Measurements from ENCODE around the gene PLEKHA4. TPM values are rescaled to one million over a fixed set of nuclear protein-coding genes. Genes with fewer than 3 reads are reported as not detected.

The PLEKHA4 gene
- total and polyA plus RNA-seq, 4 experiments from 2014 or later, result 2.3 to 7.5 (median 4.7) TPM

DNA sequence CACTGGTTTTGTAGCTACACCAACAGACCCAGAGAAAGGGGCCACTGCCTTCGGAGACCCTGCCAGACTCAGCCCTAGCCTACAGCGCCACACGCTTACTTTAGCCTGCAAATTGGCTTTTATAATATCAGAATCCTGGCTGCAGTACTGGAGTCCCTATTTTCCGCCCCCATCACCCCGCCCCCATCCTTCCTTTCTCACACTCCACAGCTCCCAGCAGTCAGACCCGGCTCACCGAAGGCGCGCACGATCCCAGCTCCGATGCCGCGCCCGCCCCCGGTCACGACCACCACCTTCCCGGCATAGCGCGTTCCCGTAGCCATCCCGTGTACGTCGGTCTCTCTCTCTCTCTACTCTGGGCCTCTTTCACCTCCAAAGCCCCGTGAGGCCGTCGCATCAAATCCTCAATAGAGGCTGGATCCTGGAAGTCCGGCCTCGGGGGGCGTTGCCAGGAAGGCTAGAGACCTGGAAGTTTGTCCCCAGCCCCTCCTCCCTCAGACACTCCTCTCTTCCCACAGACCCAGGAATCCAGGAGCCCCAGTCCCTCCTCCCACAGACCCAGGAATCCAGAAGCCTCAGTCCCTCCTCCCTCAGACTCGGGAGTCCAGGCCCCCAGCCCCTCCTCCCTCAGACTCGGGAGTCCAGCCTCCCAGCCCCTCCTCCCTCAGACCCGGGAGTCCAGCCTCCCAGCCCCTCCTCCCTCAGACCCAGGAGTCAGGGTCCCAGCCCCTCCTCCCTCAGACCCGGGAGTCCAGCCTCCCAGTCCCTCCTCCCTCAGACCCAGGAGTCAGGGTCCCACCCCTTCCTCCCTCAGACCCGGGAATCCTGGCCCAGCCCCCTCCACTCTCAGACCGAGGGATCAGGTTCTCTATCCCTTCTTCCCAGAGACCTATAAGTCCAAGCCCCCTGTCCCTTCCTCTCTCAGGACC is 32.1 kb downstream of the PLEKHA4 start, which contains the start of gene HSD17B14:
TSS of gene HSD17B14 (minus strand) at position 403 of the 929 bp plus-strand sequence. CDS start at position 323, 80 bp downstream.
- no peak for DNase-seq
- Histone ChIP-seq H3K9me3 (ENCODE audit: control insufficient read depth in 1 of 2, low read length in 2 of 2) (no peaks in the 10 kb centered on the region), H3K27me3 (ENCODE audit: insufficient read depth, low read length) (no peaks in the 10 kb centered on the region), H3K36me3 (ENCODE audit: insufficient read depth, low read length) (no peaks in the 10 kb centered on the region), H3K4me3 (ENCODE audit: low read length in 2 of 2) (peak within 1 kb of the TSS in 1 of 2 donors; percentile 51), H3K4me1 (ENCODE audit: insufficient read depth, low read length) (peaks cover 21% of the 10 kb centered on the region), H3K27ac (ENCODE audit: low read depth, low read length) (peak within 1 kb of the TSS; percentile 10)
- intact Hi-C loops (cut with micrococcal nuclease), result no loop called here
- Mint-ChIP-seq H3K9me3 (no peaks in the 10 kb centered on the region), H3K4me1 (peaks cover 15 to 21% (median 16%) of the 10 kb centered on the region in 4 donors), H3K4me3 (peak within 1 kb of the TSS; percentile 77 to 91 (median 84)), H3K27ac (peak within 1 kb of the TSS; percentile 62 to 92 (median 84)), H3K36me3 (no peaks in the 10 kb centered on the region), H3K27me3 (peaks cover 4 to 14% of the 10 kb centered on the region in 2 donors)
- POLR2A ChIA-PET (ENCODE audit: partially characterized antibody), result interaction anchor here (0.8 to 1.6 kb wide), 7 partner anchors 41 to 217 kb away, joined by 3 to 5 read pairs (median 3); partner anchors contain the start of genes FTL, RPL18 and SPHK2
- CTCF ChIA-PET (ENCODE audit: partially characterized antibody), result interaction anchor here (0.6 to 2.3 kb wide), 18 partner anchors 8 to 191 kb away, joined by 3 to 59 read pairs (median 4); partner anchors contain the start of genes CA11, FTL, GYS1 and RUVBL2

DNA sequence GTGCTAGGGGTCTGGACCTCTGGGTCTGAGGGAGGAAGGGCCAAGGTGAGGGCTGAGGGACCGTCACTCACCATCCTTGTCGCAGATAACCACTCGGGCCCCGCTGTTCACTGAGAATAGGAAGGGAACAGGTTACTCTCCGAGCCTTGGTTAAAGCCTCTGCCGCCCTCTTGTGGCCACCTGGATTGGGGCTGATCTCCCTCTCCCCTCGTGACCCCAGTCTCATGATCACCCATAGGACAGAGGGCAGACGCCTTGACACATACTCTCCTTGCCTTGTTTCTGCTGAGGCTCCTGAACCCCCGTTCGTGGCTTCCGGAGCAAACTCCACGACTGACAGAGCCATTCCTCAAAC is 32.7 kb downstream of the PLEKHA4 start:
- no peaks in the 10 kb centered on the region for H3K27me3 ChIP-seq (ENCODE audit: insufficient read depth, low read length)
- peak overlapping the region in 1 of 2 donors; percentile 51 for H3K4me3 ChIP-seq (ENCODE audit: low read length in 2 of 2)
- no peaks in the 10 kb centered on the region for H3K36me3 ChIP-seq (ENCODE audit: insufficient read depth, low read length)
- H3K27ac ChIP-seq (ENCODE audit: low read depth, low read length), result no peak overlapping the region
- Mint-ChIP-seq H3K36me3 (no peaks in the 10 kb centered on the region), H3K4me1 (peaks cover 15 to 21% (median 16%) of the 10 kb centered on the region in 4 donors), H3K4me3 (peak overlapping the region; percentile 77 to 91 (median 84)), H3K27ac (peak overlapping the region in 6 of 7 donors; percentile 68 to 92 (median 86)), H3K27me3 (peaks cover 4 to 14% of the 10 kb centered on the region in 2 donors), H3K9me3 (no peaks in the 10 kb centered on the region)
- no peaks in the 10 kb centered on the region for H3K9me3 ChIP-seq (ENCODE audit: control insufficient read depth in 1 of 2, low read length in 2 of 2)
- intact Hi-C loops (cut with micrococcal nuclease), result loop anchor here (1.0 kb wide), 5 partner anchors 24 to 189 kb away; partner anchors contain the start of genes BCAT2 and CA11
- ChIA-PET CTCF (ENCODE audit: partially characterized antibody) (interaction anchor here (0.6 to 2.3 kb wide), 16 partner anchors 9 to 190 kb away, joined by 3 to 59 read pairs (median 4); partner anchors contain the start of genes CA11, FTL, GYS1 and RUVBL2), POLR2A (ENCODE audit: partially characterized antibody) (interaction anchor here (0.8 to 1.6 kb wide), 5 partner anchors 40 to 135 kb away, joined by 3 to 5 read pairs (median 4); partner anchors contain the start of gene FTL)
- H3K4me1 ChIP-seq (ENCODE audit: insufficient read depth, low read length), result peaks cover 21% of the 10 kb centered on the region
- DNase-seq, result peak; percentile 87 to 91 (median 89)

DNA sequence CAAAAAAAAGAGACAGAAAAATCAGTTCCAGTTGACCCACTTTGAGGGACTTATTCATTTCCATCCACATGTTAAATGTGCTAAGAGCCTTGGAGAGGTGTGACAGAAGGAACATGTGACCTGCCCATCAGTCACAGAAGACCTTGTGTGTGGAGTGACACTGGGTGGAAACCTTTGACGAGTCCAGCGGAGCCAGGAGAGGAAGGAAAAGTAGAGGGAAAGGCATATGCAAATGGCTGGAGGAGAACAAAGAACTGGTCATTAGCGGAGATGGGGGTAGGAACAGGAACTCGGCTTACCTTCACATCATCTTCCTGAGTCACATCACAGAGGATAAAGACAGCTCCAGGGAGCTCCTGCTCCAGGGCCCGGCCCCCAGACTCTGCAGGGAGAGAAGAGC is 34.4 kb downstream of the PLEKHA4 start:
- intact Hi-C loops (cut with micrococcal nuclease), result no loop called here

DNA sequence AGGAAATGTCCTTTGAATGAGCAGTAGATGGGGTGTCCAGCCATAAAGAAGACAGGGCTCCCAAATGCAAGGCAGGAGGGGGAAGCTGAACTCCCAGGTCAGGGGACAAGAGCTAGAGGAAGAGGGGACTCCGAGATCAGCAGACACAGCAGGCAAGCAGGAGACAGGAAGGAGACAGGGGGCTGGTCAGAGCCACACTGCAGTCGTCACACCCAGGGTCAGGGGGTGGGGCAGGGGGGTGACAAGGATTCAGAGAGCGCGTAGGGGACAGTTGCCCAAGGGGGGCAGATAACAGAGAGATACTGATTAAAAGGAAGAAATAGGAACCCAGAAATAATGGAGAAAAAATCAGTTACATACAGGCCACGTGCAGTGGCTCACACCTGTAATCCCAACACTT is 35.4 kb downstream of the PLEKHA4 start:
- no peak overlapping the region for H3K4me3 Mint-ChIP-seq
- peak overlapping the region in 1 of 7 donors; percentile 24 for H3K27ac Mint-ChIP-seq
- H3K36me3 Mint-ChIP-seq, result no peaks in the 10 kb centered on the region
- Histone ChIP-seq H3K36me3 (ENCODE audit: insufficient read depth, low read length) (no peaks in the 10 kb centered on the region), H3K9me3 (ENCODE audit: control insufficient read depth in 1 of 2, low read length in 2 of 2) (no peaks in the 10 kb centered on the region), H3K4me3 (ENCODE audit: low read length in 2 of 2) (no peak overlapping the region), H3K27ac (ENCODE audit: low read depth, low read length) (no peak overlapping the region), H3K27me3 (ENCODE audit: insufficient read depth, low read length) (no peaks in the 10 kb centered on the region), H3K4me1 (ENCODE audit: insufficient read depth, low read length) (peaks cover 21% of the 10 kb centered on the region)
- CTCF ChIA-PET (ENCODE audit: partially characterized antibody), result interaction anchor here (0.6 to 1.5 kb wide), 4 partner anchors 10 to 140 kb away, joined by 3 to 4 read pairs (median 4); no protein-coding TSS in a partner anchor
- no peaks in the 10 kb centered on the region for H3K9me3 Mint-ChIP-seq
- intact Hi-C loops (cut with micrococcal nuclease), result no loop called here
- no peak for DNase-seq
- H3K27me3 Mint-ChIP-seq, result peaks cover 4 to 14% of the 10 kb centered on the region in 2 donors
- peaks cover 13 to 21% (median 16%) of the 10 kb centered on the region in 4 donors for H3K4me1 Mint-ChIP-seq
- POLR2A ChIA-PET (ENCODE audit: partially characterized antibody), result interaction anchor here (1.3 kb wide), 1 partner anchor 9 kb away, joined by 4 read pairs; no protein-coding TSS in a partner anchor

More for the DNA sequence above, 34.4 kb downstream of the PLEKHA4 start:
- Mint-ChIP-seq H3K27me3 (peaks cover 4 to 14% of the 10 kb centered on the region in 2 donors), H3K4me1 (peaks cover 15 to 21% (median 16%) of the 10 kb centered on the region in 4 donors), H3K4me3 (peak overlapping the region in 1 of 8 donors; percentile 67), H3K9me3 (no peaks in the 10 kb centered on the region), H3K27ac (peak overlapping the region in 3 of 7 donors; percentile 55 to 86 (median 78)), H3K36me3 (no peaks in the 10 kb centered on the region)
- no peak for DNase-seq
- H3K9me3 ChIP-seq (ENCODE audit: control insufficient read depth in 1 of 2, low read length in 2 of 2), result no peaks in the 10 kb centered on the region
- H3K4me3 ChIP-seq (ENCODE audit: low read length in 2 of 2), result no peak overlapping the region
- ChIA-PET POLR2A (ENCODE audit: partially characterized antibody) (no interaction called here), CTCF (ENCODE audit: partially characterized antibody) (interaction anchor here (1.3 to 1.5 kb wide), 3 partner anchors 9 to 40 kb away, joined by 3 to 11 read pairs (median 4); no protein-coding TSS in a partner anchor)
- H3K4me1 ChIP-seq (ENCODE audit: insufficient read depth, low read length), result peaks cover 21% of the 10 kb centered on the region
- H3K27ac ChIP-seq (ENCODE audit: low read depth, low read length), result no peak overlapping the region
- H3K27me3 ChIP-seq (ENCODE audit: insufficient read depth, low read length), result no peaks in the 10 kb centered on the region
- no peaks in the 10 kb centered on the region for H3K36me3 ChIP-seq (ENCODE audit: insufficient read depth, low read length)

DNA sequence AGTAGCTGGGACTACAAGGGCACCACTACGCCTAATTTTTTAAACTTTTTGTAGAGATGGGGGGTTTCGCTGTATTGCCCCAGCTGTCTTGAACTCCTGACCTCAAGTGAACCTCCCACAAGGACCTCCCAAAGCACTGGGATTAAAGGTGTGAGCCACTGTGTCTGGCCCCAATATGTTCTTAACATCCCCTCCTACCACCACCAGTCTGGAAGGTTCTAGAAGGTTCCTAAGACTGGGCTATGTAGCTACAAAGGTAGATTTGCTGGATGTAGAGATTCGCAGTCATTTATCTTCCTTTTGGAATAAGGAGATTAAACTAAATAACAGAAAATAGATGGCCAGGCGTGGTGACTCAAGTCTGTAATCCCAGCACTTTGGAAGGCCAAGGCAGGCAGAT is 37.5 kb downstream of the PLEKHA4 start:
- peaks cover 7% of the 10 kb centered on the region for H3K4me1 ChIP-seq (ENCODE audit: insufficient read depth, low read length)
- ChIA-PET POLR2A (ENCODE audit: partially characterized antibody) (interaction anchor here (1.0 kb wide), 1 partner anchor 36 kb away, joined by 3 read pairs; no protein-coding TSS in a partner anchor), CTCF (ENCODE audit: partially characterized antibody) (interaction anchor here (1.3 to 2.6 kb wide), 5 partner anchors 11 to 162 kb away, joined by 3 to 15 read pairs (median 10); partner anchors contain the start of genes GYS1 and RUVBL2)
- no peak overlapping the region for H3K27ac Mint-ChIP-seq
- no peaks in the 10 kb centered on the region for H3K27me3 ChIP-seq (ENCODE audit: insufficient read depth, low read length)
- DNase-seq, result no peak
- intact Hi-C loops (cut with micrococcal nuclease), result no loop called here
- no peaks in the 10 kb centered on the region for H3K9me3 ChIP-seq (ENCODE audit: control insufficient read depth in 1 of 2, low read length in 2 of 2)
- H3K27me3 Mint-ChIP-seq, result peaks cover 0 to 7% of the 10 kb centered on the region in 2 donors
- H3K27ac ChIP-seq (ENCODE audit: low read depth, low read length), result no peak overlapping the region
- H3K4me3 Mint-ChIP-seq, result no peak overlapping the region
- no peaks in the 10 kb centered on the region for H3K36me3 ChIP-seq (ENCODE audit: insufficient read depth, low read length)
- no peaks in the 10 kb centered on the region for H3K36me3 Mint-ChIP-seq
- peaks cover 4 to 10% (median 5%) of the 10 kb centered on the region in 4 donors for H3K4me1 Mint-ChIP-seq
- no peaks in the 10 kb centered on the region for H3K9me3 Mint-ChIP-seq
- no peak overlapping the region for H3K4me3 ChIP-seq (ENCODE audit: low read length in 2 of 2)

DNA sequence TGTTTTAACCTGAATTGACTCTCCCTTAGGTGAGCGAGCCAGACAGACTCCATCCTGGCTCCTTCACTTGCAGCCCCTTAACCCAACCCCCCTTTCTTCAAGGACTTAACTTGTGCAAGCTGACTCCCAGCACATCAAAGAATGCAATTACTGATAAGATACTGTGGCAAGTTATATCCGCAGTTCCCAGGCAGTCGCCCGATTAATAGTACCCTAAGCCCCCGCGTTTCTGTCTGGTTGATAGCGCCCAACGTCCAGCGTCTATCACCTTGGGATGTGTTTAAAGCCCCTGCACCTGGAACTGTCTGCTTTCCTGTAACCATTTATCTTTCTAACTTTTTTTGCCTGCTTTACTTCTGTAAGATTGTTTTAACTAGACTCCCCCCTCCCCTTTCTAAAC is 38.3 kb downstream of the PLEKHA4 start:
- intact Hi-C loops (cut with micrococcal nuclease), result no loop called here
- CTCF ChIA-PET (ENCODE audit: partially characterized antibody), result interaction anchor here (1.3 to 2.6 kb wide), 6 partner anchors 12 to 163 kb away, joined by 3 to 15 read pairs (median 8); partner anchors contain the start of genes GYS1 and RUVBL2
- H3K27ac ChIP-seq (ENCODE audit: low read depth, low read length), result no peak overlapping the region

More for the DNA sequence above, 38.3 kb downstream of the PLEKHA4 start:
- no peaks in the 10 kb centered on the region for H3K27me3 ChIP-seq (ENCODE audit: insufficient read depth, low read length)
- Mint-ChIP-seq H3K4me3 (no peak overlapping the region), H3K9me3 (no peaks in the 10 kb centered on the region), H3K36me3 (no peaks in the 10 kb centered on the region), H3K27me3 (peaks cover 0 to 3% of the 10 kb centered on the region in 2 donors), H3K27ac (no peak overlapping the region), H3K4me1 (peaks cover 0 to 5% (median 0%) of the 10 kb centered on the region in 4 donors)
- no peaks in the 10 kb centered on the region for H3K9me3 ChIP-seq (ENCODE audit: control insufficient read depth in 1 of 2, low read length in 2 of 2)
- H3K36me3 ChIP-seq (ENCODE audit: insufficient read depth, low read length), result no peaks in the 10 kb centered on the region
- no peak overlapping the region for H3K4me3 ChIP-seq (ENCODE audit: low read length in 2 of 2)
- H3K4me1 ChIP-seq (ENCODE audit: insufficient read depth, low read length), result no peaks in the 10 kb centered on the region
- POLR2A ChIA-PET (ENCODE audit: partially characterized antibody), result interaction anchor here (1.0 kb wide), 1 partner anchor 35 kb away, joined by 3 read pairs; no protein-coding TSS in a partner anchor
- DNase-seq, result no peak
